HepG2 (cell line): ENCODE data around the gene CACHD1. TPM values are rescaled to one million over a fixed set of nuclear protein-coding genes. Genes with fewer than 3 reads are reported as not detected.

Experiments used
- ATAC-seq: fragments of 200-7000 bp; cut with Tn5 transposase; 3 replicates; pipeline ENCODE4 v1.9.1; 2020; ENCODE audit warnings: mild to moderate bottlenecking, moderate library complexity
- BruUV-seq: library from RNA; stranded (reverse); fragments of 400-500 nt; replicated peaks from 2 replicates; lab custom pipeline; 2021; lab: Mats Ljungman, UMichigan
- CTCF ChIA-PET: fragments of 300-600 bp; formaldehyde crosslinking; extraction: SDS; loops from one replicate; lab custom pipeline; 2021; ENCODE audit warnings: low total read pairs, inconsistent platforms, low intra/inter-chr PET ratio; lab: Yijun Ruan, JAX
- POLR2A ChIA-PET: fragments of 350-600 bp; sonication (Branson Sonifier 250); formaldehyde crosslinking; loops from one replicate; lab custom pipeline; 2020; ENCODE audit warnings: antibody characterized with exemption, inconsistent platforms; lab: Yijun Ruan, JAX
- DNase-seq: peaks from one replicate; pipeline ENCODE4 v3.0.0-alpha.2; 2015; ENCODE audit warnings: low spot score
- FAIRE-seq: peaks from 3 replicates; lab custom pipeline; 2011; peaks lifted over from hg19 to GRCh38; lab: Jason Lieb, UNC
- H2AFZ ChIP-seq: one replicate; pipeline ENCODE4 v1.6.1; 2011; ENCODE audit warnings: low read length, inconsistent platforms
- H3K27ac ChIP-seq: fragments of 300-600 bp; 3 replicates; pipeline ENCODE4 v1.8.0; 2011; ENCODE audit warnings: mixed run types, mild to moderate bottlenecking, mixed read lengths, low read length, inconsistent platforms; ENCODE audit not compliant: insufficient read depth; ENCODE audit errors: extremely low read length
- H3K27me3 ChIP-seq, 2 experiments: fragments of 200-600 bp in 1 of 2; 2 replicates in 1 of 2; 3 replicates in 1 of 2; pipeline versions ENCODE4 v1.6.0 to v1.8.0; 2011; ENCODE audit warnings: low read length in 2 of 2, mild to moderate bottlenecking in 2 of 2, moderate library complexity in 2 of 2, inconsistent platforms in 1 of 2; ENCODE audit not compliant: insufficient read depth in 2 of 2, control insufficient read depth in 1 of 2
- H3K36me3 ChIP-seq, 2 experiments: fragments of 200-600 bp in 1 of 2; replicated peaks in 1 of 2; 2 replicates in 1 of 2; 3 replicates in 1 of 2; pipeline versions ENCODE4 v1.5.1 to v1.8.0; 2011; ENCODE audit warnings: low read length in 2 of 2, inconsistent platforms in 1 of 2; ENCODE audit not compliant: insufficient read depth in 2 of 2, control insufficient read depth in 1 of 2
- H3K4me1 ChIP-seq: 2 replicates; pipeline ENCODE4 v1.5.1; 2012; ENCODE audit warnings: low read length, inconsistent platforms; ENCODE audit not compliant: insufficient read depth
- H3K4me2 ChIP-seq: 2 replicates; pipeline ENCODE4 v1.6.0; 2011; ENCODE audit warnings: low read depth, low read length, inconsistent platforms
- H3K4me3 ChIP-seq, 3 experiments: fragments of 200-600 bp in 1 of 3; sonication (generic), shearing (Covaris generic) in 1 of 3; replicated peaks in 1 of 3; 2 replicates each; pipeline ENCODE4 v1.5.1; 2011 to 2016; ENCODE audit warnings: low read length in 3 of 3, inconsistent platforms in 2 of 3, low read depth in 2 of 3, mild to moderate bottlenecking in 2 of 3, control low read depth in 1 of 3, mixed read lengths in 1 of 3; ENCODE audit not compliant: insufficient read depth in 1 of 3
- H3K79me2 ChIP-seq: one replicate; pipeline ENCODE4 v1.6.1; 2011; ENCODE audit warnings: low read length, inconsistent platforms; ENCODE audit not compliant: insufficient read depth
- H3K9ac ChIP-seq: 2 replicates; pipeline ENCODE4 v1.6.0; 2011; ENCODE audit warnings: mild to moderate bottlenecking, low read depth, low read length, inconsistent platforms; ENCODE audit not compliant: insufficient read depth
- H3K9me3 ChIP-seq: 2 replicates; pipeline ENCODE4 v1.5.1; 2012; ENCODE audit warnings: mild to moderate bottlenecking, low read length
- H4K20me1 ChIP-seq: 2 replicates; pipeline ENCODE4 v1.6.0; 2011; ENCODE audit warnings: inconsistent platforms, mild to moderate bottlenecking, low read length, moderate library complexity; ENCODE audit not compliant: insufficient read depth
- CEBPB ChIP-seq: IDR thresholded peaks from 2 replicates; pipeline ENCODE4 v1.6.1; 2011; ENCODE audit warnings: low read depth, low read length, improper control_type of control experiment, borderline replicate concordance
- HHEX ChIP-seq: IDR thresholded peaks from 2 replicates; pipeline ENCODE4 v1.6.1; 2016; ENCODE audit warnings: control low read depth
- MYPOP ChIP-seq: sonication (generic); formaldehyde crosslinking; IDR thresholded peaks from 2 replicates; pipeline ENCODE4 v1.8.1; 2023; ENCODE audit warnings: mild to moderate bottlenecking, moderate library complexity, missing genetic modification reagents
- ZNF263 ChIP-seq: sonication (generic); formaldehyde crosslinking; IDR thresholded peaks from 2 replicates; pipeline ENCODE4 v1.4.0; 2020; ENCODE audit warnings: missing genetic modification reagents
- ZNF546 ChIP-seq: sonication (generic); formaldehyde crosslinking; conservative IDR thresholded peaks from 2 replicates; pipeline ENCODE4 v1.8.1; 2023; ENCODE audit warnings: mild to moderate bottlenecking, missing genetic modification reagents
- ZNF609 ChIP-seq: sonication (generic); formaldehyde crosslinking; IDR thresholded peaks from 2 replicates; pipeline ENCODE4 v1.4.0; 2020; ENCODE audit warnings: mild to moderate bottlenecking, missing genetic modification reagents, borderline replicate concordance
- WGBS: methylation state at CpG from one replicate; pipeline ENCODE4 v1.1.6; 2017; ENCODE audit warnings: low lambda C conversion rate; 5-methylcytosine and 5-hydroxymethylcytosine counted together
- in situ Hi-C: cut with HindIII; loops from 2 replicates; pipeline ENCODE4 v1.10.0; 2017; ENCODE audit warnings: low pct_unique_long_range_greater_than_20kb; ENCODE audit not compliant: extremely low pct_ligation_motif_present
- intact Hi-C: fragments of 100-400 bp; cut with micrococcal nuclease; formaldehyde crosslinking; loops from one replicate; pipeline ENCODE4 v1.10.0; 2022; ENCODE audit not compliant: unreplicated experiment
- polyA plus RNA-seq, 8 experiments: library from polyadenylated mRNA; depleted of rRNA in 3 of 8; stranded (reverse) in 7 of 8; unstranded in 1 of 8; fragments of >200 nt; fragmentation: Illumina TruSeq in 4 of 8; extraction: Trizol in 4 of 8; gene quantifications; 2 replicates each; pipeline versions ENCODE4 v1.2.1 to v1.2.3, GENCODE V29; 2011 to 2016; ENCODE audit warnings: low read depth in 4 of 8, missing spikeins in 1 of 8, mixed read lengths in 1 of 8; ENCODE audit not compliant: insufficient read depth in 1 of 8
- total RNA-seq, 5 experiments: library from RNA; depleted of rRNA; stranded (reverse); fragments of >200 nt; fragmentation: Illumina TruSeq; extraction: Trizol; gene quantifications; 2 replicates each; pipeline ENCODE4 v1.2.3, GENCODE V29; 2016; ENCODE audit warnings: low read depth in 1 of 5
- TF ChIP-seq, protein P1 (sequence below): sonication (generic); formaldehyde crosslinking; IDR thresholded peaks from 2 replicates; pipeline ENCODE4 v1.5.0; 2020; ENCODE audit warnings: missing genetic modification reagents

Gene CACHD1
- total and polyA plus RNA-seq, 2 of the 13 experiments (the other 11 are each of a cell fraction or from before 2014, with no cell fraction given): 0.11 TPM; not detected in 1

DNA sequence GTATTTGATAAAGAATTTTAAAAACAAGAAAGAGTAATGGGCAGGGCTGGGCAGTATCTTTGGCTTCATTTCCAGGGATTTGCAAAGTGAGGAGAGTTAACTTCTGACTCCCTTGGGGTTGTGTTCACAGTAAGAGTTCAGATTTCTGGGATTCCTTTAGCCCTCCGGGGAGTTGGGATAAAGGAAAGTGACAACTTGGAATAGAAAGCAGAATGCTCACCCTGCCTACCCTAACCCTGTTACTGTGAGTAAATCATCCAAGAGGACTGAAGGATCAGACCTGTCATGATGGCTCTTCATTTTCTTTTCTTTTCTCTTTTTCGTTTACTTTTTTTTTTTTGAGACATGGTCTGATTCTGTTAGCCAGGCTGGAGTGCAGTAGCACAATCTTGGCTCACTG is 76.1 kb downstream of the CACHD1 start (continued):
- TF ChIP-seq MYPOP (CRISPR knock-in tag): no peak

- WGBS: 0% methylated on average over 6 of the region's 6 CpGs
- ChIA-PET CTCF (no interaction called here), POLR2A (no interaction called here)
- Histone ChIP-seq H3K27ac (no peak overlapping the region), H3K4me3 (no peak overlapping the region), H3K36me3 (no peaks in the 10 kb centered on the region), H3K4me1 (no peaks in the 10 kb centered on the region), H4K20me1 (no peaks in the 10 kb centered on the region), H3K27me3 (peaks cover 0 to 7% of the 10 kb centered on the region in 2 experiments; a peak in 2 of 5 replicates), H2AFZ (no peak overlapping the region), H3K4me2 (no peak overlapping the region), H3K9ac (no peak overlapping the region), H3K9me3 (no peaks in the 10 kb centered on the region), H3K79me2 (no peaks in the 10 kb centered on the region)
- ATAC-seq: no peak
- in situ Hi-C loops: no loop called here
- TF ChIP-seq, protein P1, sequence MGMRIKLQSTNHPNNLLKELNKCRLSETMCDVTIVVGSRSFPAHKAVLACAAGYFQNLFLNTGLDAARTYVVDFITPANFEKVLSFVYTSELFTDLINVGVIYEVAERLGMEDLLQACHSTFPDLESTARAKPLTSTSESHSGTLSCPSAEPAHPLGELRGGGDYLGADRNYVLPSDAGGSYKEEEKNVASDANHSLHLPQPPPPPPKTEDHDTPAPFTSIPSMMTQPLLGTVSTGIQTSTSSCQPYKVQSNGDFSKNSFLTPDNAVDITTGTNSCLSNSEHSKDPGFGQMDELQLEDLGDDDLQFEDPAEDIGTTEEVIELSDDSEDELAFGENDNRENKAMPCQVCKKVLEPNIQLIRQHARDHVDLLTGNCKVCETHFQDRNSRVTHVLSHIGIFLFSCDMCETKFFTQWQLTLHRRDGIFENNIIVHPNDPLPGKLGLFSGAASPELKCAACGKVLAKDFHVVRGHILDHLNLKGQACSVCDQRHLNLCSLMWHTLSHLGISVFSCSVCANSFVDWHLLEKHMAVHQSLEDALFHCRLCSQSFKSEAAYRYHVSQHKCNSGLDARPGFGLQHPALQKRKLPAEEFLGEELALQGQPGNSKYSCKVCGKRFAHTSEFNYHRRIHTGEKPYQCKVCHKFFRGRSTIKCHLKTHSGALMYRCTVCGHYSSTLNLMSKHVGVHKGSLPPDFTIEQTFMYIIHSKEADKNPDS (CRISPR knock-in tag): no peak
- TF ChIP-seq HHEX (CRISPR knock-in tag) (no peak), ZNF263 (no peak), ZNF609 (CRISPR knock-in tag) (no peak), CEBPB (no peak), ZNF546 (CRISPR knock-in tag) (no peak)
- no TSS peak for BruUV-seq
- intact Hi-C loops: loop anchor here (5.0 kb wide), 1 partner anchor 128 kb away; no protein-coding TSS in a partner anchor
- no peak for FAIRE-seq
- no peak for DNase-seq
These were observed 79.7 kb downstream of the CACHD1 start for GRCh38 chr1:64549464-64550239.
